COLO668 (cell line): ENCODE data around the gene RABAC1.
A peak's percentile ranks its signal among the peaks of the same experiment; 100 is the strongest.

Source experiments
- DNase-seq: peaks from one replicate; lab custom pipeline; 2025; ENCODE audit not compliant: unreplicated experiment; lab: John Stamatoyannopoulos, UW

RABAC1 gene

GRCh38 chr19:41990028-41990427 lies 30.9 kb upstream of the RABAC1 start:
- DNase-seq = no peak

DNA sequence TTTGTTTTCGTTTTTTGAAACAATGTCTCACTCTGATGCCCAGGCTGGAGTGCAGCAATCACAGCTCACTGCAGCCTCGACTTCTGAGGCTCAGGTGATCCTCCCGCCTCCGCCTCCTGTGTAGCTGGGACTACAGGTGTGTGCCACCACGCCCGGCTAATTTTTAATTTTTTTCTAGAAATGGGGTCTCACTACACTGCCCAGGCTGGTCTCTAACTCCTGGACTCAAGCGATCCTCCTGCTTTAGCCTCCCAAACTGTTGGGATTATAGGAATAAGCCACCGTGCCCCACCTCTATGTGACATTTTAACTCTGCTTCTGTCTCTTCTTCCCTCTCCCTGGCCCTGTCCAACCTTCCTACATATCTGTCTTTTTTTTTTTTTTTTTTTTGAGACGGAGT lies 29.8 kb upstream of the RABAC1 start:
- DNase-seq = no peak

DNA sequence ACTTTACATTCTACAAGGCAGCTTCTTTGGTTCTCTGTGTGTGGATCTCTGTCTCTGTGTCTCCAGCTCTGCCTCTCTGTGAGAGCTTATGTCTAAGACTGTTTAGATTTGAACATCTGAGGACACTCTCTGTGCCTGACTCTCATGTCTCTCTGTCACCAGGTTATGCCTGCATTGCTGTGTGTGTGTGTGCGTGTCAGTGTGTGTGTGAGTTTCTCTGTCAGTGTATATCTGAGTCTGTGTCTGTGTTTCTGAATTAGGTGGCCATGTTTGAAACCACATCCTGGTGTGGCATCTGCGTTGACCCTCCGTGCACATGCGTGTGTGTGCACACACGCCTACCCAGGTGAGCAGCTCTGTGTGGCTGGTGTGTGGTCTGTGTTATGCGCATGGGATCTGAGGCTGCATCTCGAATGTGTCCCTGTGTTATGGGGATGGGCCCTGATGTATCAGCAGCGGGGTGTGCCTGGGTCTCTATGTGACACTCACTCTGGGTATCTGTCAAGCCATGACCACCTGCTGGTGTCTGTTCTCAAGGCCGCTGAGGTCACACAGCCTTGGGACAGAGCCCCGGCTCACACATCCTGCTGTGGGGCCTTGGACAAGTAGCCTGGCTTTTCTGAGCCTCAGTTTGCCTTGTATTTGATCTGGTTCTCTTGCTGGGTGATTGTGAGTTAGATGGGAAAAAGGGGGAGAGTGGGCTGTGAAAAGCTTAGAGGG lies 28.2 kb upstream of the RABAC1 start:
- DNase-seq = no peak

DNA sequence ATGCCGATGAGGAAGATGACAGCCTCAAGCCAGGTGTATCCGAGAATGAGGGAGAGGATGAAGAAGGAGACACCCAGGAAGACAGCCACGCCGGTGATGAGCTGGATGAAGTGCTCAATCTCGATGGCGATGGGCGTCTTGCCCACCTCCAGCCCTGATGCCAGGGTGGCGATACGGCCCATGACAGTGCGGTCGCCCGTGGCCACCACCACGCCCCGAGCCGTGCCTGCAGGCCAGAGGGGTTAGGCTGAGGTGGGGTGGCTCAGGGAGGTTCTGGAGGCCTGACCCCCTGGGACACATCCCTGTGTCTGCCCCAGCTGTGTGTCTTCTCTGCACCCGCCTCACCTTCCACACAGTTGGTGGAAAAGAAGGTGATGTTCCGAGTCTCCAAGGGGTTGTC lies 25.8 kb upstream of the RABAC1 start:
- DNase-seq = no peak

GRCh38 chr19:41981724-41982123 lies 22.6 kb upstream of the RABAC1 start:
- no peak for DNase-seq

GRCh38 chr19:41978470-41978869 lies 19.3 kb upstream of the RABAC1 start:
- no peak for DNase-seq

DNA sequence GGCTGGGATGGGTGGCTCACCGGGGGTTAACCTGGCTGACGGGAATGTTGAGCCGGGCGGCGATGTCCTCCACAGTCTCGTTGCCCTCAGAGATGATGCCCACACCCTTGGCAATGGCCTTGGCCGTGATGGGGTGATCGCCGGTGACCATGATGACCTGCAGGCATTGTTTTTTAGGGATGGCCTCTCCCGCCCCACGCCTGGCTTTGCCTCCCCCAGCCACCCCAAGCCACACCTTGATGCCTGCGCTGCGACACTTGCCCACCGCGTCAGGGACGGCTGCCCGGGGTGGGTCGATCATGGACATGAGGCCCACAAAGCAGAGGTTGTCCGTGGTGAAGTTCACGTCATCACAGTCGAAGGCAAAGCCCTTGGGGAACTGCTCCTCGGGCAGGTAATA lies 18.8 kb upstream of the RABAC1 start:
- no peak for DNase-seq

- no peak for DNase-seq
Observed at GRCh38 chr19:41974652-41975051, 15.5 kb upstream of the RABAC1 start.

GRCh38 chr19:41971363-41971762 lies 12.2 kb upstream of the RABAC1 start:
- DNase-seq = no peak

DNA sequence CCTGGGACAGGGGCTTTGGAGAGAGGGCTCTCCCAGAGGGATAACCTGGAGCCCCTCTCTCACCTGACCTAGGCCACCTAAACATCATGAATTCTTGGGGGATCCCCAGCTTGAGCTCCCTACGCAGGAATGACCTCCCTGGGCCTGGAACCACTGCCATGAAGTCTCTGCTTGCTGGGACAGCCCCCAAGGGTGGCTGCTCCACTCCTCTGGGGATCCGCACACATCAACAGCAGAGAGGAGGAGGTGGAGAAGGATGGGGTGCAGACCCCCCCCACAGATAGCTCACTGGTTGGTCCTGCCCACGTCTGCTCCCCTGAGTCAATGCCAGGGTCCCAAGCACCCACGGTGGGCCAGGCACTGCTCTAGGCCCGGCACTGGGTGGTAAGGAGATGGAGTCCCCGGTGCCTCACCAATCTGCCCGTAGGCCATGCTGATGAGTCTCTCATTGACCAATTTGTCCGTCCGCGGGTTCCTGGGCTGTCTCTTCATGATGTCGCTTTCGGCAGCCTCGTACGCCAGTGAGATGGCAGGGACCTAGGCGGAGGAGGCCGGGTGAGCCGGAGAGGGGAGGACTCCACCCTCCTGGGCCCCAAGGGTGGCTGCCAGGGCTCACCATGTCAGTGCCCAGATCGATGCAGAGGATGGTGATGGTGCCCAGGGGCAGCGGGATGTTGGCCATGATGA lies 10.8 kb upstream of the RABAC1 start:
- no peak for DNase-seq

- DNase-seq = no peak
Observed at GRCh38 chr19:41968751-41969595, 9.9 kb upstream of the RABAC1 start.

- no peak for DNase-seq
Observed at GRCh38 chr19:41967054-41967783, 8.1 kb upstream of the RABAC1 start.

DNA sequence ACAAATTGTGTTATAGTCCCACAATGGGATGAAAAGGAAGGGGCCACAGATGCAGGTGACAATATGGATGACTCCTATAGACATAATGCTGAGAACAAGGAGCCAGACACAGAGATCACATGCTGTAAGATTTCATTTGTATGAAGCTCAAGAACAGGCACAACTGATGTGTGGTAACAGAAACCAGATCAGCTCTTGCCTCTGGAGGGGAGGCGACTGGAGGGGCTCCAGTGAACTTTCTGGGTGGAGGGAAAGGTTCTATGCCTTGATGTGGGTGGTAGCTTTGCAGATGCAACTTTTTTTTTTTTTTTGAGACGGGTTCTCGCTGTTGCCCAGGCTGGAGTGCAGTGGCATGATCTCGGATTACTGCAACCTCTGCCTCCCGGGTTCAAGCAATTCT lies 6.0 kb upstream of the RABAC1 start:
- no peak for DNase-seq

GRCh38 chr19:41960973-41961372 lies 1.9 kb upstream of the RABAC1 start:
- DNase-seq = no peak

DNA sequence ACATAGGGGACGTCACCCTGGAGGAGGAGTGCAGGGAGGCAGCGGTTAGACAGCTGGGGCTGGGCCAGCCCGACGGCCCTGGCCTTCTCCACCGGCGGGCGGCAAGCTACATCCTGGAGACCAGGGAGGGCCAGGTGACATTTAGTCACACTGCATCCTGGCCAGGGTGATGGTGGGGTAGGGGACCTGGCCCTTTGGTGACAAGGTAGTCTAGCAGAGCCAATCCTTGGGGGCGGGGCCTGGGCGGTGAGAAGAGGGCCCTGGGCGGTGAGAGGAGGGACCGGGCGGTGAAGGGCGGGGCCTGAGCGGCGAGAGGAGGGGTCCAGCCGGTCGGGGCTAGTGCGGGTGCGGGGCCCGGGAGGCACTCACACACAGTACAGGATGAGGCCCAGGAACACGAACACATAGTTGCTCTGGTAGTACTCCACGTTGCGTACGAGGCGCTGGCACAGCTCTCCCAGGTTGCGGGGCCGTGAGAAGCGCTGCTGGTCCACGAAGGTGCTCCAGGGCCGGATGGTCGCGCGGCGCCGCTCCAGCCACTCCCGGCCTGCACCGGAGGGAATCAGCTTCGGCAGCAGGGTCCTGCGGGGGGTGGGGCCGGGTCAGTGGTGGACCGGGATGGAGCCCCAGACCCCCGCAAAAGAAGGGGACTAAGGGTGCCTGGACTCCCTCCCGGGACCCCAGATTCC lies 610 bp downstream of the RABAC1 start:
- peak; percentile 83 for DNase-seq

DNA sequence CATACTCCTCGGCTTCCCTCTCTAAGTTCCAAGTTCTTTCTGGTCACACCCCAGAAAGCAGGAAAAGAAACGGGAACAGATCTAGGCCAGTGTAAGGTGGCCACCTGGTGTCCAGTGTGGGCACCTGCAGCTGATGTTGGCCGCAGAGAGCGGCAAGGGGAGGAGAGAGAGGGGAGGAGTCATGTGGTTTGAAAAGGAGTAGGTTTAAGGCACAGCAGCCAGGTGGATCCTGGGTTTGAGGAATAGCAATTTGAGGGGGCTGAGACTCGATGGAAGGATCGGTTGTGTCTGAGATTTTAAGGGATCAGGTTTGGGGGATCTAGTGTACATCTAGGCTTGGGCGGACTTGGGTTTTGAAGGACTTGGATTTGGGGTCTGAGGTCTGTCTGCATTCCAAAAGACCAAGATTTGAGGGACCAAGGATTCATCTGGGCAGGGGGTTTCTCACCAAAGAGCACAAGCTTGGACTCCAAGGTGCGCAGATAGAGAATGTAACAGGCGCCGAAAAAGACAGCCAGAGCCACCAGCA lies 1.2 kb downstream of the RABAC1 start:
- peak; percentile 76 for DNase-seq

DNA sequence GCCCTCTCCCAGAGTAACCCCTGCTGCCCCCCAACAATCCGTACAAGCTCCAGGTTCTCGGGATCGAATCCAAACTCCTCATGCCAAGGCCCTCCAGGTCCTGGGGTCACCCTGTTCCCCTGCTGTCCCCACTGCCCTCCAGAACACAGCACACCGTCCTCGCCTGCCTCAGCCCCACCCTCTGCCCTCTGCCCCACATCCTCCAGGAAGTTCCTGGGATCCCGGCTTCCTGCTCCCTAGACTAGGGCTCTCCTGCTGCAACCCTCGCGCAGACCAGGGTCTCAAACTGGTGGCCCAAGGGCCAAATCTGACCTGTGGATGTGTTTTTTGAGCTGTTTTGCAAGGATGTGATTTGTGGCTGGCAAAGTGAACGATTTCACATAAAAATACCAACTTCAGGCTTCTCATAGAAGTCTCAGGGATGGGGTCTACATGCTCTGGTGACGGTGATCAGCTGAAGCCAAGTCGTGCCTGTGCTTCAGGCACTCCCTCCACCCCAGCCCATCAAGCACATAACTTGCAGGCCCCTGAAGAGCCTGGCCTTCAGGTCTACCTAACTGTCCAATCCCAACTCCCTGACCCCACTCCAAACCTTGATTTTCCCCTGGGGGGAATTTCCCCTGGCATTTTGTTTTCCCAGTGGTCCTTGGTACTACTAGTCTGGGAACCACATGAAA lies 1.8 kb downstream of the RABAC1 start:
- no peak for DNase-seq

- DNase-seq = no peak
Observed at GRCh38 chr19:41956621-41957020, 2.5 kb downstream of the RABAC1 start.

DNA sequence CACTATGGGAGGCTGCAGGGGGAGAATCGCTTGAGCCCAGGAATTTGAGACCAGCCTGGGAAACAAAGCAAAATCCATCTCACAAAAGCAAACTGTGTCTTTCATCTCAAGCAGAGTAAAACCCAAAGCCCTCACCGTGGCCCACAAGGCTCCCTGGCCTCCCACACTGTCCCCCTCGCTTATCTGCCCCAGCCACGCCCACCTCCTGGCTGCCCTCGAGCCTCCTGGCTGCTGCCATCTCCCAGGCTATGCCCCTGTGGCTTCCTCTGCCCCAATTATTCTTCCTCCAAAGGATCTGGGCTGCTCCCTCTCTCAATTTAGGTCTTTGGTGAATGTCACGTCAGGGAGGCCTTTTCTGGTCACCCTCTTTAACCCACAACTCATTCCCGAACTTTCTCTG lies 3.6 kb downstream of the RABAC1 start:
- DNase-seq = no peak

DNA sequence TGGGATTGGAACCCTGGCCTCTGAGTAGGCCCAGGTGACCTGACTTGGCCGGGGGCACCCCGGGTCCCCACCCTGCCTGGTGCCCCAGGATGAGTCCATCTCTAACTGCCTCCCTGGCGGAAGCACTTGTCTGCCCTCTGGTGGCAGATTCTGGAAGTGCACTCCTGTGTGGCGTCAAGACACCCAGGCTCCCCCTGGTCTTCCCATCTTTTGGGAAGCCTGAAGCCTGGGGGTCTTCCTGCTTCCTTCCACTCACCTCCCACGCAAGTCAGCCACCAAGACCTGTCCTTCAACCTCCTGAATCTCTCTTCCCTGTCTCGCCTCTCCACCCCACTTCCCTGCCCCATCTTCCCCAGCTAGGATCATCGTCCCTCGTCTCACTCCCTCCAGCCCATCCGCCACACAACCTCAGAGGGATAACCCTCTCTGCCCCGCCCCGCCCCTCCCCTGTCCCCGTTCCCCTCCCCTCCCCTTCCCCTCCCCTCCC lies 7.4 kb downstream of the RABAC1 start:
- DNase-seq = peak; percentile 78
